ENCODE data around the gene NEK1.

DNA sequence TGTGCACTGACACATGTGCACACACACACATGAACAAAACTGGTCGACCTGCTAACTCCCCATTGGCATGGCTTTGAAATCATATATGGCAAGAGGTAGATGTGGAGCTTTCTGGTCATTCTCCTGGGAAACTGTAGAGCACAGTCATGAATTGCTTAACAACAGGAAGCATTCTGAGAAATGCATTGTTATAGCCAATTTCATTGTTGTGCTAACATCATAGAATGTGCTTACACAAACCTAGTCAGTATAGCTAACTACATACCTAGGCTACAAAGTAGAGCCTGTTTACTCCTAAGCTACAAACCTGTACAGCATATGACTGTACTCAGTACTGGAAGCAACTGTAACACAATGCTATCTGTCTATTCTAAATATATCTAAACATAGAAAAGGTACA is 207.4 kb downstream of the NEK1 start:
- TF ChIP-seq, protein P1, sequence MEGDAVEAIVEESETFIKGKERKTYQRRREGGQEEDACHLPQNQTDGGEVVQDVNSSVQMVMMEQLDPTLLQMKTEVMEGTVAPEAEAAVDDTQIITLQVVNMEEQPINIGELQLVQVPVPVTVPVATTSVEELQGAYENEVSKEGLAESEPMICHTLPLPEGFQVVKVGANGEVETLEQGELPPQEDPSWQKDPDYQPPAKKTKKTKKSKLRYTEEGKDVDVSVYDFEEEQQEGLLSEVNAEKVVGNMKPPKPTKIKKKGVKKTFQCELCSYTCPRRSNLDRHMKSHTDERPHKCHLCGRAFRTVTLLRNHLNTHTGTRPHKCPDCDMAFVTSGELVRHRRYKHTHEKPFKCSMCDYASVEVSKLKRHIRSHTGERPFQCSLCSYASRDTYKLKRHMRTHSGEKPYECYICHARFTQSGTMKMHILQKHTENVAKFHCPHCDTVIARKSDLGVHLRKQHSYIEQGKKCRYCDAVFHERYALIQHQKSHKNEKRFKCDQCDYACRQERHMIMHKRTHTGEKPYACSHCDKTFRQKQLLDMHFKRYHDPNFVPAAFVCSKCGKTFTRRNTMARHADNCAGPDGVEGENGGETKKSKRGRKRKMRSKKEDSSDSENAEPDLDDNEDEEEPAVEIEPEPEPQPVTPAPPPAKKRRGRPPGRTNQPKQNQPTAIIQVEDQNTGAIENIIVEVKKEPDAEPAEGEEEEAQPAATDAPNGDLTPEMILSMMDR (conservative IDR thresholded peaks at IDR 0.05; ENCODE audit: low read depth, low read length), result no peak
- no peak for TF ChIP-seq POLR2A (IDR thresholded peaks at IDR 0.05; ENCODE audit: low read depth, low read length)
- TF ChIP-seq CEBPB (IDR thresholded peaks at IDR 0.05; ENCODE audit: low read depth, low read length), result no peak
- TF ChIP-seq MXI1 (IDR thresholded peaks at IDR 0.05; ENCODE audit: borderline replicate concordance, low read depth, low read length), result no peak
- no peak for TF ChIP-seq RCOR1 (IDR thresholded peaks at IDR 0.05; ENCODE audit: insufficient replicate concordance, low read length)
- TF ChIP-seq, protein P2, sequence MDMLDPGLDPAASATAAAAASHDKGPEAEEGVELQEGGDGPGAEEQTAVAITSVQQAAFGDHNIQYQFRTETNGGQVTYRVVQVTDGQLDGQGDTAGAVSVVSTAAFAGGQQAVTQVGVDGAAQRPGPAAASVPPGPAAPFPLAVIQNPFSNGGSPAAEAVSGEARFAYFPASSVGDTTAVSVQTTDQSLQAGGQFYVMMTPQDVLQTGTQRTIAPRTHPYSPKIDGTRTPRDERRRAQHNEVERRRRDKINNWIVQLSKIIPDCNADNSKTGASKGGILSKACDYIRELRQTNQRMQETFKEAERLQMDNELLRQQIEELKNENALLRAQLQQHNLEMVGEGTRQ (IDR thresholded peaks at IDR 0.05; ENCODE audit: low read depth, low read length), result no peak
- no peak for TF ChIP-seq NFE2L2 (IDR thresholded peaks at IDR 0.05; ENCODE audit: low read depth, low read length)
- TF ChIP-seq, protein P3, sequence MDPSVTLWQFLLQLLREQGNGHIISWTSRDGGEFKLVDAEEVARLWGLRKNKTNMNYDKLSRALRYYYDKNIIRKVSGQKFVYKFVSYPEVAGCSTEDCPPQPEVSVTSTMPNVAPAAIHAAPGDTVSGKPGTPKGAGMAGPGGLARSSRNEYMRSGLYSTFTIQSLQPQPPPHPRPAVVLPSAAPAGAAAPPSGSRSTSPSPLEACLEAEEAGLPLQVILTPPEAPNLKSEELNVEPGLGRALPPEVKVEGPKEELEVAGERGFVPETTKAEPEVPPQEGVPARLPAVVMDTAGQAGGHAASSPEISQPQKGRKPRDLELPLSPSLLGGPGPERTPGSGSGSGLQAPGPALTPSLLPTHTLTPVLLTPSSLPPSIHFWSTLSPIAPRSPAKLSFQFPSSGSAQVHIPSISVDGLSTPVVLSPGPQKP (IDR thresholded peaks at IDR 0.05; ENCODE audit: borderline replicate concordance, low read depth, low read length), result no peak
- TF ChIP-seq RAD21 (IDR thresholded peaks at IDR 0.05; ENCODE audit: low read length), result no peak
- TF ChIP-seq BHLHE40 (IDR thresholded peaks at IDR 0.05; ENCODE audit: low read depth, low read length), result no peak

Measured in IMR-90 (cell line).